ENCODE results near the gene RGS1. TPM values are rescaled to one million over a fixed set of nuclear protein-coding genes. Genes with fewer than 3 reads are reported as not detected.

The RGS1 gene
- total RNA-seq, 1 experiment from 2014 or later: not detected

- no peak for TF ChIP-seq CTCF (conservative IDR thresholded peaks at IDR 0.05)
- Histone ChIP-seq H2AFZ (ENCODE audit: low read length) (no peak overlapping the region), H3K23ac (ENCODE audit: insufficient read length, low read depth, low read length) (no peak overlapping the region)
These were observed 3.9 kb upstream of the RGS1 start for GRCh38 chr1:192571668-192572067.

More at GRCh38 chr1:192571668-192572067, 3.9 kb upstream of the RGS1 start:
- Histone ChIP-seq H3K56ac (ENCODE audit: insufficient read length, low read depth, low read length) (no peak overlapping the region), H3K27ac (ENCODE audit: insufficient read length, low read depth, low read length) (no peak overlapping the region), H3K23me2 (ENCODE audit: insufficient read length, low read depth, low read length, poor library complexity, severe bottlenecking) (no peaks in the 10 kb centered on the region), H2BK12ac (ENCODE audit: insufficient read length, low read depth, low read length) (no peak overlapping the region), H2BK15ac (ENCODE audit: low read depth, low read length) (no peak overlapping the region), H4K91ac (ENCODE audit: insufficient read length, low read depth, low read length) (no peak overlapping the region), H3T11ph (ENCODE audit: low read length) (no peak overlapping the region), H3K18ac (ENCODE audit: insufficient read length, low read depth, low read length) (no peak overlapping the region), H4K5ac (ENCODE audit: insufficient read length, low read depth, low read length) (no peak overlapping the region), H3K9ac (ENCODE audit: extremely low read depth, insufficient read length, low read length) (no peak overlapping the region), H2AK5ac (ENCODE audit: insufficient read length, low read length) (no peak overlapping the region), H3K79me2 (ENCODE audit: insufficient read depth, low read length) (no peaks in the 10 kb centered on the region), H4K20me1 (ENCODE audit: control insufficient read depth, insufficient read depth, insufficient read length) (no peaks in the 10 kb centered on the region), H4K8ac (replicated peaks; ENCODE audit: insufficient read length, low read depth, low read length) (no peak overlapping the region), H2BK5ac (ENCODE audit: insufficient read length, low read length) (no peak overlapping the region), H3K79me1 (ENCODE audit: insufficient read depth, low read depth, low read length, poor library complexity, severe bottlenecking) (no peaks in the 10 kb centered on the region), H2BK120ac (ENCODE audit: low read depth, low read length, poor library complexity, severe bottlenecking) (no peak overlapping the region), H3K4ac (ENCODE audit: low read depth, low read length) (no peak overlapping the region), H3K4me2 (ENCODE audit: insufficient read depth, insufficient read length, low read length) (no peak overlapping the region), H2BK20ac (ENCODE audit: low read depth, low read length, poor library complexity, severe bottlenecking) (no peak overlapping the region), H3K4me1 (ENCODE audit: insufficient read depth, low read length) (no peaks in the 10 kb centered on the region), H3K14ac (ENCODE audit: insufficient read depth, low read length) (no peak overlapping the region), H3K27me3 (ENCODE audit: insufficient read depth, low read length) (no peaks in the 10 kb centered on the region), H3K9me3 (ENCODE audit: control insufficient read depth, low read depth, low read length) (no peaks in the 10 kb centered on the region)
- no peaks in the 10 kb centered on the region for H3K27me3 Mint-ChIP-seq (ENCODE audit: low read depth)
- WGBS (ENCODE audit: extremely low coverage, insufficient read length, low lambda C conversion rate): 100% methylated on average over 1 of the region's 2 CpGs
- H3K27ac Mint-ChIP-seq: no peak overlapping the region
- peaks cover 0 to 8% of the 10 kb centered on the region in 2 experiments; a peak in 3 of 5 replicates for H3K9me3 Mint-ChIP-seq
- H3K36me3 Mint-ChIP-seq (ENCODE audit: insufficient read depth in 1 of 3, low read depth in 3 of 3): peaks cover 0 to 2% (median 0%) of the 10 kb centered on the region in 3 experiments; a peak in 1 of 7 replicates
- H3K4me1 Mint-ChIP-seq: peaks cover 4 to 5% of the 10 kb centered on the region in 2 experiments; a peak in 2 of 4 replicates
- no peak overlapping the region for H3K4me3 Mint-ChIP-seq
- no peak for DNase-seq
